SH-SY5Y (cell line): ENCODE data around the gene TTLL7.

Experiments used
- GATA2 ChIP-seq: IDR thresholded peaks from 2 replicates; pipeline ENCODE4 v1.6.1; 2011; ENCODE audit warnings: mild to moderate bottlenecking, low read depth, low read length
- GATA3 ChIP-seq: IDR thresholded peaks from 2 replicates; pipeline ENCODE4 v1.6.1; 2011; ENCODE audit warnings: low read depth, mild to moderate bottlenecking, low read length, moderate library complexity

DNA sequence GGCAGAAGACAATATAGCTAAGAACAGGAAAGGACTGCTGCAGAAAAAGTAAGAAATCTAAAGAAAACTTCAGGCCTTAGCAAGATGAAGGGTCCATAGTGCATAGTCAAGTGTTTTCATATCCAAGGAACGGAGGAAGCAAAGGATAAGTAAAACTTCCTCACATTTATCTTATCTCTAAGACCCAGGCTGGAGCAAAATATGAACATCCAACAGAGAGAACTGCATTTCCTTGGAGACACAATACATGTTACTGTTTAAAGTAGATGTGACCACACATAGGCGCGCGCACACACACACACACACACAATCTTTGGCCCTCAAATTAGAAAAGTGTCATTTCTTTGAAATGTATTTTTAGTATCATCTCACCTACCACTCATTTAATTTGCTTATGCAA, 66.7 kb downstream of the TTLL7 start:
- no peak for TF ChIP-seq GATA2
- no peak for TF ChIP-seq GATA3
